ENCODE data around the gene SCT. TPM values are rescaled to one million over a fixed set of nuclear protein-coding genes. Genes with fewer than 3 reads are reported as not detected.

The SCT gene
- total RNA-seq, 1 experiment from 2014 or later = not detected

- Histone ChIP-seq H3K4me3 (ENCODE audit: low read depth in 2 of 2, low read length in 2 of 2) (no peak overlapping the region), H3K27me3 (ENCODE audit: control insufficient read depth, insufficient read depth, low read length) (no peaks in the 10 kb centered on the region), H3K27ac (ENCODE audit: low read length) (no peak overlapping the region), H3K9me3 (ENCODE audit: control insufficient read depth, insufficient read depth, low read depth, low read length) (no peaks in the 10 kb centered on the region), H3K4me1 (ENCODE audit: control insufficient read depth, insufficient read depth, low read length) (peaks cover 21% of the 10 kb centered on the region), H3K36me3 (ENCODE audit: control insufficient read depth, insufficient read depth, low read length) (no peaks in the 10 kb centered on the region)
- DNase-seq (ENCODE audit: low read depth, low spot score) (no peak), ATAC-seq (no peak)
- no TSS peak for BruUV-seq (replicated peaks)
- ChIA-PET CTCF (no interaction called here), POLR2A (no interaction called here)
- in situ Hi-C loops (cut with HindIII; ENCODE audit: low pct_unique_long_range_greater_than_20kb, low sequenced_read_pairs) = no loop called here
- intact Hi-C loops (cut with micrococcal nuclease; ENCODE audit: unreplicated experiment) = no loop called here
- TF ChIP-seq CTCF (IDR thresholded peaks at IDR 0.05) (no peak), TCF7L2 (IDR thresholded peaks at IDR 0.05; ENCODE audit: low read depth, low read length) (no peak), REST (IDR thresholded peaks at IDR 0.05; ENCODE audit: insufficient read depth in 1 of 2, low read depth in 2 of 2, low read length in 1 of 2) (no peak), SIN3A (IDR thresholded peaks at IDR 0.05; ENCODE audit: borderline replicate concordance, insufficient read depth, low read depth, low read length) (no peak), POLR2AphosphoS5 (IDR thresholded peaks at IDR 0.05; ENCODE audit: low read depth, low read length) (no peak)
Observed at GRCh38 chr11:640021-640706, 13.2 kb upstream of the SCT start.

- in situ Hi-C loops (cut with HindIII; ENCODE audit: low pct_unique_long_range_greater_than_20kb, low sequenced_read_pairs) (no loop called here), intact Hi-C loops (cut with micrococcal nuclease; ENCODE audit: unreplicated experiment) (no loop called here)
- ChIA-PET CTCF (no interaction called here), POLR2A (interaction anchor here (0.7 kb wide), 1 partner anchor 55 kb away, joined by 4 read pairs; no protein-coding TSS in a partner anchor)
- Histone ChIP-seq H3K36me3 (ENCODE audit: control insufficient read depth, insufficient read depth, low read length) (no peaks in the 10 kb centered on the region), H3K4me3 (ENCODE audit: low read depth in 2 of 2, low read length in 2 of 2) (no peak overlapping the region), H3K27ac (ENCODE audit: low read length) (no peak overlapping the region), H3K4me1 (ENCODE audit: control insufficient read depth, insufficient read depth, low read length) (peaks cover 21% of the 10 kb centered on the region), H3K27me3 (ENCODE audit: control insufficient read depth, insufficient read depth, low read length) (no peaks in the 10 kb centered on the region), H3K9me3 (ENCODE audit: control insufficient read depth, insufficient read depth, low read depth, low read length) (no peaks in the 10 kb centered on the region)
- TF ChIP-seq SIN3A (IDR thresholded peaks at IDR 0.05; ENCODE audit: borderline replicate concordance, insufficient read depth, low read depth, low read length) (no peak), REST (IDR thresholded peaks at IDR 0.05; ENCODE audit: insufficient read depth in 1 of 2, low read depth in 2 of 2, low read length in 1 of 2) (no peak)
- no peak for ATAC-seq
- no peak for DNase-seq (ENCODE audit: low read depth, low spot score)
- BruUV-seq (replicated peaks) = no TSS peak
Observed at GRCh38 chr11:639332-639955, 12.5 kb upstream of the SCT start.

All from Panc1 (cell line).